ENCODE results near the gene NEK7.

NEK7 gene

DNA sequence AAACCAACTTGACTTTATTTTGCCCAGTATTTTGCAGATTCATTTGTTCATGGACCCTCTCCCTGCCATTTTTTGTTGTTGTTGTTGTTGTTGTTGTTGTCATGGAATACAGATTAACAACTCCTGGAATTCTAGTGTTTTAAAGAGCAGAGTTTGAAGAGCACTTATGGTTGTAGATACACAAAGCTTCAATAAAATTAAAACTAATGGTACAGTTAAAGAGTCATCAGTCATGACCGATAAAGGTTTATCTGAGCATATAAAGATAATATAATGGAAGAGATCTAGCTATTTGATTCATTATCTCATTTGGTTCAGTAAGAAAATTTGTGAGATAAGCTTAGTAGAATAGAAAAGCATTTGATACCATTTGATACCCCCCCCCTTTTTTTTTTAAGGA, 21.8 kb downstream of the NEK7 start:
- TF ChIP-seq, protein P1, sequence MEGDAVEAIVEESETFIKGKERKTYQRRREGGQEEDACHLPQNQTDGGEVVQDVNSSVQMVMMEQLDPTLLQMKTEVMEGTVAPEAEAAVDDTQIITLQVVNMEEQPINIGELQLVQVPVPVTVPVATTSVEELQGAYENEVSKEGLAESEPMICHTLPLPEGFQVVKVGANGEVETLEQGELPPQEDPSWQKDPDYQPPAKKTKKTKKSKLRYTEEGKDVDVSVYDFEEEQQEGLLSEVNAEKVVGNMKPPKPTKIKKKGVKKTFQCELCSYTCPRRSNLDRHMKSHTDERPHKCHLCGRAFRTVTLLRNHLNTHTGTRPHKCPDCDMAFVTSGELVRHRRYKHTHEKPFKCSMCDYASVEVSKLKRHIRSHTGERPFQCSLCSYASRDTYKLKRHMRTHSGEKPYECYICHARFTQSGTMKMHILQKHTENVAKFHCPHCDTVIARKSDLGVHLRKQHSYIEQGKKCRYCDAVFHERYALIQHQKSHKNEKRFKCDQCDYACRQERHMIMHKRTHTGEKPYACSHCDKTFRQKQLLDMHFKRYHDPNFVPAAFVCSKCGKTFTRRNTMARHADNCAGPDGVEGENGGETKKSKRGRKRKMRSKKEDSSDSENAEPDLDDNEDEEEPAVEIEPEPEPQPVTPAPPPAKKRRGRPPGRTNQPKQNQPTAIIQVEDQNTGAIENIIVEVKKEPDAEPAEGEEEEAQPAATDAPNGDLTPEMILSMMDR (conservative IDR thresholded peaks at IDR 0.05): no peak
- no peak for TF ChIP-seq ZFX (IDR thresholded peaks at IDR 0.05)

DNA sequence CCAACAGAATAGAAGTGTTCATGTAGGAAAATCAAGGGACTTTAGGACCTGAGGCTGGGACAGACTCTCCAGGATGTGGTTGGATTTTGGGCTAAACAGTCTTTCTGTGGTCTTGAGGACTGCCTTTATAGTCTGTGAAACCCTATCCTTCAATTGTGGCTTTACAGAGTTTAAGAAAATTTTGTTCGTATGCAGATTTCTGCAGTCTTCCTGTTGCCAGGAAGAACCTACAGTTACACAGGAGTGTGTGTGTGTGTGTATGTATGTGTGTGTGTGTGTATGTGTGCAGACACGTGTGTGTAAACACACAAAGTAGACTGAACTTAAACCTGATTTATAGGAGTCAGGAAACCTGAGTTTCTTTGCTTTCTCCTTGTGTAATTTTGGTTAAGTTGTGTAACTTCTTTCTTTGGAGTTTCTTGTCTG, 22.8 kb downstream of the NEK7 start:
- TF ChIP-seq, protein P1 (conservative IDR thresholded peaks at IDR 0.05): no peak
- no peak for TF ChIP-seq ZFX (IDR thresholded peaks at IDR 0.05)
- H3K27ac ChIP-seq: no peak overlapping the region

More for the DNA sequence above, 21.8 kb downstream of the NEK7 start:
- H3K27ac ChIP-seq: no peak overlapping the region

DNA sequence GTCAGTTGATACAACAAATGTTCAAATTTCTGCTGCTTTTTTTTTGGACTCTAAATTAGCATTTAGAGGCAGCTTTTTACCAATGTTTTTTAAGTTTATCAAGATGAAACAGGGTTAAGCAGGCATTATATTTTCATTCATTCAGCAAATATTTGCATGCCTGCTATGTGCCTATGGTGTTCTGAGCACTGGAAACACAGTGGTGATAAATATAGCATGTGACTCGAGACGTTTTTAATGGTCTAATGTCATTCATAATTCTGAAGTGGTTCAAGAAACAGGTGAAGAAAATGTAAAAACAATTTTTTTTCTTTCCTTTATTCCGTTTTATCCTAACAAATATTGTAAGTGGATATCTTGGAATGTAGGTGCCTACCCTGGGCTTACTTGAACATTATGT, 26.8 kb downstream of the NEK7 start:
- no peak overlapping the region for H3K27ac ChIP-seq
- TF ChIP-seq, protein P1 (conservative IDR thresholded peaks at IDR 0.05): no peak
- no peak for TF ChIP-seq ZFX (IDR thresholded peaks at IDR 0.05)

DNA sequence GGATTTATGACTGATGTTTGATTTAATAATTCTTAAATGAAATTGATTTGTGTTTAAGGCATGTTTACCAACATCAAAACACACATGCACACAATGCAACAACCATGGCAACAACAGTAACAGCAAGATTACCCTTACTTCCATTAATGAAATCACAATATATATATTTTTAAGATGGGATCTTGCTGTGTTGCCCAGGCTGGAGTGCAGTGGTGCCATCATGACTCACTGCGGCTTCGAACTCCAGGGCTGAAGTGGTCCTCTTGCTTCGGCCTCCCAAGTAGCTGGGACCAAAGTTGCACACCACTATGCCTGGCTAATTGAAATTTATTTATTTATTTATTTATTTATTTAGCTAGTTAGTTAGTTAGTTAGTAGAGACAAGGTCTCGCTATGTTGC, 27.7 kb downstream of the NEK7 start:
- TF ChIP-seq, protein P1 (conservative IDR thresholded peaks at IDR 0.05): no peak
- TF ChIP-seq ZFX (IDR thresholded peaks at IDR 0.05): no peak
- H3K27ac ChIP-seq: no peak overlapping the region

DNA sequence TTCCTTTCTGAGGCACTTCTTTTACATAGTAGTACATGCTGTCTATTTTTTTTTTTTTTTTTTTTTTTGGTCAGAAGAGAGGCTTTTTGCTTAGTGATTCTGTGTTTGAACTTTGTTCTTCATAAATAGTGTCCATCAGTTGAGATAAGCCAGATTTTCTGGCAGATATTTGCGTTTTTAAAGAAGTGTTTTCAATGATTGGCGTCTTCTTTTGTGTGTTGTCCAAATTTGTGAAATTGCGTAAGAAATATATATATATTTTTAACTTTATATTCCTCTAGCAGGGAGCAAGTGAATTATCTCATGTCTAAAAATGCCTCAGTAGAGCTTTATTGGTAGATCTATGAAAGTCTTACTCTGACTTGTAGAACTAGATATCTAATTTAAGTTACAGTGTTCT, 28.3 kb downstream of the NEK7 start:
- no peak for TF ChIP-seq ZFX (IDR thresholded peaks at IDR 0.05)
- TF ChIP-seq, protein P1 (conservative IDR thresholded peaks at IDR 0.05): no peak

DNA sequence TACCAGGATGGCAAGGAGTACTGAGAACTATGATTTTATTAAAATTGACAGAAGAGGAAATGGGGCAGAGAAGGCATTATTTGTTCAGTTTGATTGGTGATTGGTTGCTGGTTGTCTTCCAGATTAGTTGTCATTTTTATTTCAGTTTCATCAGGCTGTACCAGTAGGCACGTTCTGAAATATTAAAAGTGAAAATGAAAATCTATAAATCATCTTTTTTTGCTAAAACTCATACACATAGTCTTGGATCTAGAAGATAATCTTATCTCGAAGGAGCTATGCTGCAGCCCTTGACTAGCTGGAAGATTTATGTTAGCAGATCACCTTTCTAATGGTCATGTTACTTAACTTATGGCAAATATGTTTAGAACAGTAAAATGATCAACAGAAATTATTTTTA, 29.0 kb downstream of the NEK7 start:
- no peak overlapping the region for H3K27ac ChIP-seq
- TF ChIP-seq, protein P1 (conservative IDR thresholded peaks at IDR 0.05): no peak
- no peak for TF ChIP-seq ZFX (IDR thresholded peaks at IDR 0.05)

More for the DNA sequence above, 28.3 kb downstream of the NEK7 start:
- no peak overlapping the region for H3K27ac ChIP-seq

DNA sequence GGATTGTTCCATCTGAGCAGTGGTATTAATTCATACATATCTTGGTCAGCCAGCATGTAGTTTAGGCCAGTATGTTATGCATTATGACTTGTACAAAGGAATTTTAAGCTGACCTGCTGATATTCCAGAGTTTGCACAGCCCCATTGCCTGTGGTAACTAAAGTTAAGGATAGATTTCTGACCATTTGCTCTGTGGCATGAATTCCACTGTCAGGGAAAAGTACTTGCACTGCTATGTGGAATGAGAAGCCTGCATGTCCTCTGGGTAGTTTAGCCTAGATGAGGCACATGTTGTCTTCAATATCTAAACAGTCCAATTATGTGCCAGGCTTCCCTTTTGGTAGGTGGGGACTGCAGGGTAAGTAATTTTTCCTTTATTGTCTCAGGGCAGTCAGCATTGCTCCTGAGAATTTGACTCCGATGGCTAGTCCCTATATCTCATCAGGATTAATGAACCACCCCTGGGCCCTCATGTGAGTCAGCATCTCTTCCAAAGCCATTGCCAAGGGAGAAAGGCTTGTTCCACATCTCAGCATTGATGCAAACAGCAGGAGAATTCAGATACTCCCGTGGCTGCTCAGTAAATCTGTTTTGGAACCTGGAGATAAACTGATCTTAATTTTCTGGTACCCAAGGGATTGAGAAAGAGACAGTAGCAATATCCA, 30.2 kb downstream of the NEK7 start:
- H3K27ac ChIP-seq: no peak overlapping the region
- TF ChIP-seq, protein P1 (conservative IDR thresholded peaks at IDR 0.05): no peak
- no peak for TF ChIP-seq ZFX (IDR thresholded peaks at IDR 0.05)

Measured in C4-2B (cell line).